Adipocyte (in vitro differentiated cells): ENCODE data around the gene DRAXIN.

ENCODE experiments used
- DNase-seq: peaks from one replicate; pipeline ENCODE4 v3.0.0-alpha.2; 2015; ENCODE audit warnings: low read depth
- H3K27me3 ChIP-seq: replicated peaks from 2 replicates; pipeline ENCODE4 v1.7.0; 2013; ENCODE audit warnings: mild to moderate bottlenecking, low read length, moderate library complexity; ENCODE audit not compliant: control insufficient read depth, insufficient read depth
- H3K36me3 ChIP-seq: 2 replicates; pipeline ENCODE4 v1.7.0; 2013; ENCODE audit warnings: low read length, mild to moderate bottlenecking, moderate library complexity; ENCODE audit not compliant: control insufficient read depth, insufficient read depth, severe bottlenecking
- H3K4me1 ChIP-seq: 2 replicates; pipeline ENCODE4 v1.7.0; 2013; ENCODE audit warnings: mild to moderate bottlenecking, low read length, moderate library complexity; ENCODE audit not compliant: control insufficient read depth, insufficient read depth
- H3K4me3 ChIP-seq: 2 replicates; pipeline ENCODE4 v1.7.0; 2013; ENCODE audit warnings: mild to moderate bottlenecking, low read length, moderate library complexity
- H3K9ac ChIP-seq: 2 replicates; pipeline ENCODE4 v1.7.0; 2013; ENCODE audit warnings: mild to moderate bottlenecking, low read length, moderate library complexity
- H3K9me3 ChIP-seq: 2 replicates; pipeline ENCODE4 v1.7.0; 2013; ENCODE audit warnings: mild to moderate bottlenecking, low read length, moderate library complexity; ENCODE audit not compliant: control insufficient read depth

Gene DRAXIN

GRCh38 chr1:11761285-11761684 is 69.8 kb downstream of the DRAXIN start:
- Histone ChIP-seq H3K4me3 (no peak overlapping the region), H3K9ac (no peak overlapping the region), H3K27me3 (peaks cover 35% of the 10 kb centered on the region), H3K9me3 (peaks cover 6% of the 10 kb centered on the region), H3K4me1 (no peaks in the 10 kb centered on the region), H3K36me3 (no peaks in the 10 kb centered on the region)
- no peak for DNase-seq

- Histone ChIP-seq H3K4me1 (no peaks in the 10 kb centered on the region), H3K9ac (no peak within 1 kb of the TSS), H3K36me3 (no peaks in the 10 kb centered on the region), H3K9me3 (peaks cover 4% of the 10 kb centered on the region), H3K27me3 (peaks cover 36% of the 10 kb centered on the region), H3K4me3 (no peak within 1 kb of the TSS)
- DNase-seq: no peak
Observed at GRCh38 chr1:11761988-11762406, 70.5 kb downstream of the DRAXIN start, which contains the start of gene C1orf167. C1orf167 (plus strand) TSS chr1:11762193; CDS start chr1:11764401, 2,208 bp downstream.

DNA sequence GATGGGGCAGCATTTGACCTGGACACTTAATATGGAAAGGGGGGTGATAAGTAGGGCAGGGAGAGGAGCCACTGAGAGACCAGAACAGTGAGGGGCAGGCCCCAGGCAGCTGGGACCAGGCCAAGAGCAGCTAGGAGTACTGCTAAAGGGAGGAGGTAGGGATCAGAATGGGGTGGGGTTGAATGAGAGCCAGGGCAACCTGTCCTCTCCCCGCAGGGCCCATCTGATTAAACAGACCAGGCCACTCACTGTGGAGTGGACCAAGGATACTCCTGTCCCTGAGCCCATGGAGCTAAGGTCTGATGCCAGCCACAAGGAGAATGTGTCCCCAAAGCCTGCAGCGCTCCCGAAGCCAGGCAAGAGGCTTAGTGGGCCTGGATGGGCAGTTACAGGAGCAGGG is 72.6 kb downstream of the DRAXIN start:
- H3K36me3 ChIP-seq: no peaks in the 10 kb centered on the region
- no peaks in the 10 kb centered on the region for H3K9me3 ChIP-seq
- no peak for DNase-seq
- no peaks in the 10 kb centered on the region for H3K4me1 ChIP-seq
- no peak overlapping the region for H3K4me3 ChIP-seq
- peaks cover 42% of the 10 kb centered on the region for H3K27me3 ChIP-seq
- no peak overlapping the region for H3K9ac ChIP-seq

GRCh38 chr1:11764519-11764918 is 73.0 kb downstream of the DRAXIN start:
- Histone ChIP-seq H3K36me3 (no peaks in the 10 kb centered on the region), H3K27me3 (peaks cover 42% of the 10 kb centered on the region), H3K4me1 (no peaks in the 10 kb centered on the region), H3K4me3 (no peak overlapping the region), H3K9me3 (no peaks in the 10 kb centered on the region), H3K9ac (no peak overlapping the region)
- DNase-seq: no peak

DNA sequence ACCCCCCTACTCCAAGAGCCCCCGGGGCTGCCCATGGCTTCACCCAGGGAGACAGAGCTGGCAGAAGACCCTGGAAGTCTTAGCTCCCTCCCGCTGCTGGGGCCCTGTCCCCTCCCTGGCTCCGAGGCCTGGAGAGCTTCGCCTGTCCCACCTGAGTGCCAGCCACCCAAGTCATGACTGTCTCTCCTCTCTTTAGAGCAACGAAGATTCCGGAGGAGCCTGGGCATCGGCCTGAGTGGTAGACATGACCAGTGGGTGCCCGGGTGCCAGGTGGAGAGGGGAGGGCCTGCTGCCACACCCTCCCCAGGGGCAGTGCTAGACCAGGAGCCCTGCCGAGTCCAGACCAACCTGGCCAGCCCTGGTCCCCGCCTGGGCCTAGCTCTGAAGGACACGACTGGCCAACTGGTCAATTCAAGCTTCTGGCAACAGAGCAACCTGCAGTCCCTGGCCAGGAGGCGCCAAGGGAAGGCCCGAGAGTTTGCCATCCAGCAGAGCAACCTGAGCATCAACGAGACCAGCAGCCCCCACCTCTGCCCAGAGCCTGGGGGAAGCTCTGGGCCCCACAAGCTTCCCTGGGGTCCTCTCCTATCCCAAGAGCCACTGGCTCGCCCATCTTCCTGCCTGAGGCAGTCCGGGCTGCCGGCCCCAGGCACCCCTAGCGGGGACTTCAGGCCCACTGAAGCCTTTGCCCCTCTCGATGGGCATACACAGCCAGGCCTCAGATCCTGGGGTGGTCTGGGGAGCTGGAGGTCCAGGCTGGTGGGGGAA is 74.3 kb downstream of the DRAXIN start:
- H3K36me3 ChIP-seq: no peaks in the 10 kb centered on the region
- H3K4me3 ChIP-seq: no peak overlapping the region
- DNase-seq: no peak
- H3K9me3 ChIP-seq: no peaks in the 10 kb centered on the region
- peaks cover 36% of the 10 kb centered on the region for H3K27me3 ChIP-seq
- H3K4me1 ChIP-seq: no peaks in the 10 kb centered on the region
- H3K9ac ChIP-seq: no peak overlapping the region

- peaks cover 36% of the 10 kb centered on the region for H3K27me3 ChIP-seq
- no peaks in the 10 kb centered on the region for H3K36me3 ChIP-seq
- no peak for DNase-seq
Observed at GRCh38 chr1:11766429-11766776, 74.9 kb downstream of the DRAXIN start.

DNA sequence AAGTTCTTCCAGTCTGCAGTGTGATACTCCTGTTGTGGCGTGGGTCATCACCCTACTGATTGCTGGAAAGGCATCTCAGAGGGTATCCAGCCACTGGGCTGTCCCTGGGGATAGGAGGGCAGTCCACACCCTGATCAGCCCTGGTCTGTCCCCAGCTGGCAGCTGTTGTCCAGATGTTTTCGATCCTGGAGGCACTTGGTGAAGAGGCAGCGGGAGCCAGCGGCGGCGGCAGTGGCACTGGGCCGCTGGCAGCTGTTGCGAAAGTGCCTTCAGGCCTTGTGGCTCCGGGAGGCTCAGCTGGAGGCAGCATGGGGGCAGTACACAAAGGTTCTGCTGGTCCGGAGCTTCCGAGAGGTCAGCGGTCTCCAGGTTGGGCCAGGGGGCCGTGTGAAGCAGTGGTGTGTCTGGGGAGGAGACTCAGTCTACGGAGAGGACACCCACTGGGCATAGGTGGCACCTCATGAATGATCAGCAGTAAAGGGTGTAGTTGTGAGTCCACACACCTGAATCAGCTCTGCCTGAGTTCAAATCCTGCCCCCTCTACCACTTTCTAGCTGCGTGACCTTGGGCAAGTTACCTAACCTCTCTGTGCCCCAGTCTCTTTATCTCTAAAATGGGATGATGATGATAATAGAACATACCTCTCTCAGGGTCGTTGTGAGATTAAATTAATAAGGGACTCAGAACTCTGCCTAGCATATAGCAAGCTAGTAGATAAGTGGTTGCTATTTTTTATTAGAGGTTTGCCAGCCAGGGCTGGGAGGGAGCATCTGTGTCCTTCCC is 76.6 kb downstream of the DRAXIN start:
- Histone ChIP-seq H3K27me3 (peaks cover 21% of the 10 kb centered on the region), H3K36me3 (no peaks in the 10 kb centered on the region), H3K4me1 (no peaks in the 10 kb centered on the region), H3K9me3 (no peaks in the 10 kb centered on the region), H3K4me3 (no peak overlapping the region), H3K9ac (no peak overlapping the region)
- DNase-seq: peak; percentile 68

More at GRCh38 chr1:11766429-11766776, 74.9 kb downstream of the DRAXIN start:
- H3K4me3 ChIP-seq: no peak overlapping the region
- no peak overlapping the region for H3K9ac ChIP-seq
- no peaks in the 10 kb centered on the region for H3K9me3 ChIP-seq
- H3K4me1 ChIP-seq: no peaks in the 10 kb centered on the region

GRCh38 chr1:11768821-11769220 is 77.3 kb downstream of the DRAXIN start:
- peaks cover 21% of the 10 kb centered on the region for H3K27me3 ChIP-seq
- no peaks in the 10 kb centered on the region for H3K9me3 ChIP-seq
- H3K9ac ChIP-seq: no peak overlapping the region
- no peaks in the 10 kb centered on the region for H3K4me1 ChIP-seq
- no peaks in the 10 kb centered on the region for H3K36me3 ChIP-seq
- no peak overlapping the region for H3K4me3 ChIP-seq
- DNase-seq: peak; percentile 21

GRCh38 chr1:11769274-11769673 is 77.8 kb downstream of the DRAXIN start:
- H3K4me3 ChIP-seq: no peak overlapping the region
- DNase-seq: no peak
- H3K9ac ChIP-seq: no peak overlapping the region
- H3K9me3 ChIP-seq: no peaks in the 10 kb centered on the region
- H3K4me1 ChIP-seq: no peaks in the 10 kb centered on the region
- peaks cover 21% of the 10 kb centered on the region for H3K27me3 ChIP-seq
- H3K36me3 ChIP-seq: no peaks in the 10 kb centered on the region

- peaks cover 20% of the 10 kb centered on the region for H3K27me3 ChIP-seq
- H3K4me1 ChIP-seq: no peaks in the 10 kb centered on the region
- no peaks in the 10 kb centered on the region for H3K9me3 ChIP-seq
- H3K4me3 ChIP-seq: no peak overlapping the region
- peak; percentile 55 for DNase-seq
- no peaks in the 10 kb centered on the region for H3K36me3 ChIP-seq
- no peak overlapping the region for H3K9ac ChIP-seq
Observed at GRCh38 chr1:11770011-11770410, 78.5 kb downstream of the DRAXIN start.

DNA sequence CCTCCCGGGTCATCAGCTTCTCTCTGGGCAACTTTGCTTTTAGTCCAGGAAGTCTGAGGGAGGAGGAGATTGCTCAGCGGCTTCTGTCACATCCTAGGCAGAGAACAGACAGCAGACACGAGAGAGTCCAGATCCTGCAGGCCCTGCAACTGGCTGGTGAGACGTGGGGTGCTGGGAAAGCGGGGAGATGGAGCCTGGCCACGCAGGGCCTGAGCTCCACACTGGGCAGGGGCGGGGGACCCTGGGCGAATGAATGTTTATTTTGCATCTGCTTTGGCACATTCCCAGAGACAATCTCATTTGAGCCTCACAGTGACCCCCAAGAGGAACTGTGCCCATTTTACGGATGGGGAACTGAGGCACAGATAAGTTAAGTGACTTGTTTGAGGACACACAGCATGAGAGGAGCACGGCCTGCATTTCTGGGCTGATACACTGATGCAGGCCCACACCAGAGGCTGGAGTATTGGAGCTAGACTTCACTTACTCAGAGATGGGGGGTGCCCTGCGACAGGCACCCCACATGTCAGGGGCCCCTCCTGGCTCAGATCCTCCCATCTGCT is 80.1 kb downstream of the DRAXIN start:
- Histone ChIP-seq H3K9me3 (no peaks in the 10 kb centered on the region), H3K4me1 (no peaks in the 10 kb centered on the region), H3K36me3 (no peaks in the 10 kb centered on the region), H3K9ac (no peak overlapping the region), H3K4me3 (no peak overlapping the region), H3K27me3 (peaks cover 13% of the 10 kb centered on the region)
- no peak for DNase-seq
